Ovary (tissue), 3 donors: Measurements from ENCODE around the gene MYOZ3.

Experiments
- CTCF ChIP-seq, 3 donors: fragments of 450-650 bp in 2 of 3; fragments of 200-600 bp in 1 of 3; IDR thresholded peaks; one replicate each; pipeline versions ENCODE4 v1.5.1 to v1.8.0; 2016 to 2022; ENCODE audit warnings: antibody characterized with exemption in 3 of 3, mild to moderate bottlenecking in 1 of 3
- POLR2A ChIP-seq: fragments of 450-650 bp; IDR thresholded peaks from one replicate; pipeline ENCODE4 v1.6.1; 2017; ENCODE audit warnings: antibody characterized with exemption, mild to moderate bottlenecking, moderate library complexity
- donor health status: DM: no; HTN: no; CAD: no.

- TF ChIP-seq CTCF (IDR thresholded peaks at IDR 0.05) (no peak), POLR2A (no peak)
Measured at GRCh38 chr5:150661821-150662596, 958 bp downstream of the MYOZ3 start.
